ENCODE measurements around the gene OR10A6.

Gene OR10A6

DNA sequence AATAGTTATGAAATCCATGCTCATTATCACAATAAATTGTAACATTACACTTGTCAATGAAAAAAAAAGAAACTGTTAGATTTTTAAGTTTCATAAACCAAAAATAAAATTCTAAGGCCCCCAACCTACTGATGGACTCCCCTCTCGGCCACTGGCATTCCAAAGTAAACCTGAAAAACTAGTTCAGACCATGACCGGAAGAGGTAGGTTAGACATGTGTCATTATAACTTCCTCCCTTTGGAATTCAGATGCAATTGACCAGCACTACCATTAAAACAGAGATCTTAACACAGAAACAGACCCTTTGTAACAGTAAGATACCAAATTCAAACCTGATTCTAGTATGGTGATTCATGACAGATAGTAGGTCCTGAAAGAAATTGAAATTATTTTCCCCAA is 12.9 kb downstream of the OR10A6 start:
- in situ Hi-C loops (cut with MboI; ENCODE audit: low sequenced_read_pairs, unreplicated experiment) = no loop called here
- TF ChIP-seq, protein P1, sequence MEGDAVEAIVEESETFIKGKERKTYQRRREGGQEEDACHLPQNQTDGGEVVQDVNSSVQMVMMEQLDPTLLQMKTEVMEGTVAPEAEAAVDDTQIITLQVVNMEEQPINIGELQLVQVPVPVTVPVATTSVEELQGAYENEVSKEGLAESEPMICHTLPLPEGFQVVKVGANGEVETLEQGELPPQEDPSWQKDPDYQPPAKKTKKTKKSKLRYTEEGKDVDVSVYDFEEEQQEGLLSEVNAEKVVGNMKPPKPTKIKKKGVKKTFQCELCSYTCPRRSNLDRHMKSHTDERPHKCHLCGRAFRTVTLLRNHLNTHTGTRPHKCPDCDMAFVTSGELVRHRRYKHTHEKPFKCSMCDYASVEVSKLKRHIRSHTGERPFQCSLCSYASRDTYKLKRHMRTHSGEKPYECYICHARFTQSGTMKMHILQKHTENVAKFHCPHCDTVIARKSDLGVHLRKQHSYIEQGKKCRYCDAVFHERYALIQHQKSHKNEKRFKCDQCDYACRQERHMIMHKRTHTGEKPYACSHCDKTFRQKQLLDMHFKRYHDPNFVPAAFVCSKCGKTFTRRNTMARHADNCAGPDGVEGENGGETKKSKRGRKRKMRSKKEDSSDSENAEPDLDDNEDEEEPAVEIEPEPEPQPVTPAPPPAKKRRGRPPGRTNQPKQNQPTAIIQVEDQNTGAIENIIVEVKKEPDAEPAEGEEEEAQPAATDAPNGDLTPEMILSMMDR (IDR thresholded peaks at IDR 0.05; ENCODE audit: borderline replicate concordance, control extremely low read depth, extremely low read depth, insufficient read depth, missing control alignments) = no peak
- DNase-seq (ENCODE audit: low spot score) = no peak

DNA sequence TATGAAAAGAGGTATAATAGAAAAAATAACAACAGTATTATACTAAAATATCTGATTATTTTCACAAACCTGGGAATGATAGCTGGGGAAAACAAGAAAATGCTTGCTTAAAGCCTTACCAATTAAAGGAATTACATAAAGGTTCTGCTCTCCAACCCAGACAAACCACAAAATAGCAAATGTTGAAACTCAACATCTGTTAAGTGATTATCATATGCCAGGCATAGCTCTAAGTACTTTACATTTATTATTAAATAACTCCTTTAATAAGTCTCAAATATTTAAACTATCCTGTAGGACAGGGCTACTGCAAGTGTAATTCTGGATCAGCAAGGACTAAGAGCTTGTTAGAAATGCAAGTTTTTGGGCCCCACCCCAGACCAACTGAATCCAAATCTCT is 20.1 kb downstream of the OR10A6 start:
- in situ Hi-C loops (cut with MboI; ENCODE audit: low sequenced_read_pairs, unreplicated experiment) = no loop called here
- no peak for DNase-seq (ENCODE audit: low spot score)
- TF ChIP-seq, protein P1 (IDR thresholded peaks at IDR 0.05; ENCODE audit: borderline replicate concordance, control extremely low read depth, extremely low read depth, insufficient read depth, missing control alignments) = no peak

- in situ Hi-C loops (cut with MboI; ENCODE audit: low sequenced_read_pairs, unreplicated experiment) = no loop called here
- TF ChIP-seq, protein P1 (IDR thresholded peaks at IDR 0.05; ENCODE audit: borderline replicate concordance, control extremely low read depth, extremely low read depth, insufficient read depth, missing control alignments) = no peak
- no peak for DNase-seq (ENCODE audit: low spot score)
These were observed 20.7 kb downstream of the OR10A6 start for GRCh38 chr11:7910286-7910788.

DNA sequence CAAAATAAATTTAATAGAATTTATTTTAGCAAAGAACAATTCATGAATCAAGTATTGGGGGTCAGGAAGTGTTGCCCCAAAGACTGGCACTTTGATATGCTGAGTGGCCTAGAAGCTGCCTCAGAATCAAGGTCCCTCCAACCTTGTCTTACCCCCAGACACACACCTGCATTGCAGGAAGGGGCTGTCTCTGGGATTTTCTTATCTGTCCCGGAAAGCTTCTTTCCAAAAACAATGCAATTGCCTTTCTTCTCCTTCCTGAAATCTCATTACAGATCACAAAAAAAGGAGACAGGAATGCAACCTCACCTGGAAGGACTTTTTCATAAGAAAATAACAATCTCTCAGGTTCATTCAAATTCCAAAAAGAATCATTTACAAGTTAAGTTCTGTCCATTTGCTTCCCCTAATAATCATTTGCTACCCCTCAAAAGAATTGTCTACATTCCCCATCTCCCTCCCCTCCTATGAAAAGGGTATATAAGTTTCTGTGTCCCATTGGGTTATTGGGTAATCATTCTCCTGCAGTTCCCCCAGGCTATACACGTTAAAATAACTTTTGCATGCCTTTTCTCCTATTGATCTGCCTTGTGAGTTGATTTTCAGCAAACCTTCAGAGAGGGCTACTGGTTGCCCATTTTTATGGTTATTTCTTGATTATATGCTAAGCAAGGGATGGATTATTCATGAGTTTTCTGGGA is 21.3 kb downstream of the OR10A6 start:
- TF ChIP-seq, protein P1 (IDR thresholded peaks at IDR 0.05; ENCODE audit: borderline replicate concordance, control extremely low read depth, extremely low read depth, insufficient read depth, missing control alignments) = no peak
- in situ Hi-C loops (cut with MboI; ENCODE audit: low sequenced_read_pairs, unreplicated experiment) = no loop called here
- DNase-seq (ENCODE audit: low spot score) = no peak

DNA sequence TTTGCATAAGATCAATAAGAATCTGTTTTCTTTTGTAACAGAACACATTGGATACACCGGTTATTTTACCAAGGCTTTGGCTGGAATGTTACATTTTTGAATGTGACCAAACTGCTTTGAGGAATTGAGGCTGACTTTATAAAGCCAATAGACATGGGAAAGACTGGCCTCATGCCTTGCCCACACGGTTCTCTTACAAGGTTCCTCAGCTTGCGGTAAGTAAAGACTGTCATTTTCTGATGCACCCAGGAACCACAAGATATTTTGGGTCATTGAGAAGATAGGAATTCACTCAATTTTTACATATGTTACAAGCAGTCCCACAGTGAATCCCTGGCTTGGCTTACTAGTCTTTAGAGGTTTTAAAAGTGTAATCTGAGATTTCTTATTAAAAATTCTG is 23.9 kb downstream of the OR10A6 start:
- in situ Hi-C loops (cut with MboI; ENCODE audit: low sequenced_read_pairs, unreplicated experiment) = no loop called here
- TF ChIP-seq, protein P1 (IDR thresholded peaks at IDR 0.05; ENCODE audit: borderline replicate concordance, control extremely low read depth, extremely low read depth, insufficient read depth, missing control alignments) = no peak
- DNase-seq (ENCODE audit: low spot score) = no peak

DNA sequence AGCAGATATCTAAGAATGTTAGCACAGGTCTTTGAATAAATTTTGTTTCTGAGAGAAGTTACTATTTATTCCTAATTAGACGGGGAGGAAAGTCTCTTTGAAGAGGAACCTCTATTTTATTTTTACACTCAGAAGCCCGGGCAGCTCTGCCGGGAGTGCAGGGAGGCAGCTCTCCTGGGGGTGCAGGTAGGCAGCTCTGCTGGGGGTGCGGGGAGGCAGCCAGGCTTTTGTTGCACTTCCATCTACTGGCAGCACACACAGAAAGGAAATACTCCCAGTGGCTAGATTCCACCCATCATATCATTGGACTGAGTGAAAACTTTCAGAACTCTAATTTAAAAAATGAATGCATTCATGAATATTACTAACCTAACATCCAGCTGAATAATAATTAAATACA is 24.6 kb downstream of the OR10A6 start:
- no peak for DNase-seq (ENCODE audit: low spot score)
- TF ChIP-seq, protein P1 (IDR thresholded peaks at IDR 0.05; ENCODE audit: borderline replicate concordance, control extremely low read depth, extremely low read depth, insufficient read depth, missing control alignments) = no peak
- in situ Hi-C loops (cut with MboI; ENCODE audit: low sequenced_read_pairs, unreplicated experiment) = no loop called here
